CD1c-positive myeloid dendritic cell (primary cell): ENCODE results near the gene ODF4.
"Not testable (repeated sequence)": the region's sequence is repeated elsewhere in the genome, so short reads cannot be mapped to it uniquely, and the experiment has no call there.

ENCODE experiments used
- DNase-seq: peaks from one replicate; pipeline ENCODE4 v3.0.0-alpha.2; 2016; ENCODE audit errors: extremely low spot score

ODF4 gene

GRCh38 chr17:8394497-8394896 is 54.9 kb downstream of the ODF4 start:
- DNase-seq, result not testable (repeated sequence)
